Measurements from ENCODE around the gene MRS2. TPM values are rescaled to one million over a fixed set of nuclear protein-coding genes. Genes with fewer than 3 reads are reported as not detected.

The MRS2 gene
- total RNA-seq, 1 donor from 2014 or later, result 18.0 TPM

DNA sequence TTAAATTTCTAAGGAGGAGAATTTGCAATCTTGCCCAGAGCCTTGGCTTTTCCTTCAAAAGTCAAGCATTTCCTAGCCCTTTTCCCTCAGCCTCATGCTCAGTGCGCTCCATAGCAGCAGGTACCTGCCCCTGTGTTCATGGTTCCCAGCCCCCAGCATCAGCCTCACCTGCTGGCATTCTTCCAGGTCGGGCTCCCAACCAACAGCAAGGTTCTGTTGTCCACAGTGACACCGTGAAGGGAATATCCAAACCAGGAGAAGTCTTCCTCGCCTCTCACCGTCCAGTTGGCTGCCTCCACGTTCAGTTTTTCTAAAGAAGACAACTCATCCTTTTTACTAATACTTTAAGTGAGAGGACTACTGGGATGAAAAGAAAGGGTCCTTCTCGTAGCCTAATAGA is 43.9 kb downstream of the MRS2 start:
- no peak for TF ChIP-seq CTCF (IDR thresholded peaks at IDR 0.05)
- H3K4me1 Mint-ChIP-seq (ENCODE audit: low read depth), result no peaks in the 10 kb centered on the region
- H3K27ac Mint-ChIP-seq (ENCODE audit: unreplicated experiment), result no peak overlapping the region
- no peak overlapping the region for H3K4me3 Mint-ChIP-seq (ENCODE audit: unreplicated experiment)
- peaks cover 2% of the 10 kb centered on the region for H3K36me3 Mint-ChIP-seq (ENCODE audit: low read depth)
- H3K27me3 Mint-ChIP-seq (ENCODE audit: low read depth), result no peaks in the 10 kb centered on the region
- H3K9me3 Mint-ChIP-seq (ENCODE audit: low read depth), result no peaks in the 10 kb centered on the region
- DNase-seq (ENCODE audit: low spot score), result no peak

DNA sequence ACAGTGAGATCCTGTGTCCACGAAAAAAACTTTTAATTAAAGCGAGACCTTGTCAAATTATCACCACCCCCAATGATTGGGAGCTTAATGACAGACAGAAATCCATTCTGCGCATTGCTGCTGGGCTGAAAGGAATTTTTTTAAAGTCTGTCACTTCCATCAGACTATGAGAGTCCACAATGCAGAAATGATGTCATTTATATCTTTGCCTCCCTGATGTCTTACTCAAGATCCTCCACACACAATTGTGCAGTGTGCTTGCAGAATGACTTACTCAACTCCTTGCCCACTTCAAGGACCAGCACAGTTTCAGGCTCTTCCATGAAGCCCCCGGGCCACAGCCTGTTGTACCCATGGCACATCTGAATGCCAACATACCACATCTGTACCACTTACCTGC is 45.7 kb downstream of the MRS2 start:
- no peak for TF ChIP-seq CTCF (IDR thresholded peaks at IDR 0.05)
- Mint-ChIP-seq H3K36me3 (ENCODE audit: low read depth) (no peaks in the 10 kb centered on the region), H3K27ac (ENCODE audit: unreplicated experiment) (no peak overlapping the region), H3K4me3 (ENCODE audit: unreplicated experiment) (no peak overlapping the region), H3K9me3 (ENCODE audit: low read depth) (no peaks in the 10 kb centered on the region), H3K4me1 (ENCODE audit: low read depth) (no peaks in the 10 kb centered on the region), H3K27me3 (ENCODE audit: low read depth) (no peaks in the 10 kb centered on the region)
- no peak for DNase-seq (ENCODE audit: low spot score)

DNA sequence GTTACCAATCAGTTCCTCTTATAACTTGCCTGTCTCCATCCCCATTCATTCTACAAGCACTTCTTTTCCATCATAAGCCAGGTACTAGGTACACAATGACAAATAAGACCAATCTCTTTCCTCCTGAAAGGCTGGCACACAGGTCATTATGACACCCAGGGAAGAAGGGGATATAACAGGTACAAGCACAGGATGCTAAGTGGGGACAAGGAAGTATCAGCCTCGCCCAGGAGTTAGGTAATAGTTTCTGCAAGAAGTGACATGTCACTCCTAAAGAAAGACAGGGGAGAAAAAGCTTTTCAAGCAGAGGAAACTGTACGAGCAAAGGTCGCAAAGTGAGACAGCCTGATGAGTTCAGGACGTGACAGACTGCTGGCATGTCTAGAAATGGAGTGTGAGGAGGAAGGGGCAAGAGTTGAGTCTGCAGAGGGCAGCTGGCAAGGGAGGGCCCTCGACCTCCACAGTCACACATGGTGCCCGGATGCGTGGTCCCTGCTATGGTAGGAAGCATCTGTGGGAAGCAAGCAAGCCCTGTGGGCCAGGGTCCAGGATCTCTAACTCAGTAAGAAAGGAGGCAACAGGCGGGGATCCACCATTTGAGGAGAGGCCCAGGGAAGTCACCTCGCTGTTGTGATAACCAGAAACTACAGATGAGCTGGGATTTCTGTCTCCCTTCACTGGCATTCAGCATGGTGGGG is 46.2 kb downstream of the MRS2 start:
- Mint-ChIP-seq H3K9me3 (ENCODE audit: low read depth) (no peaks in the 10 kb centered on the region), H3K27me3 (ENCODE audit: low read depth) (no peaks in the 10 kb centered on the region), H3K36me3 (ENCODE audit: low read depth) (no peaks in the 10 kb centered on the region), H3K4me1 (ENCODE audit: low read depth) (no peaks in the 10 kb centered on the region), H3K4me3 (ENCODE audit: unreplicated experiment) (no peak overlapping the region), H3K27ac (ENCODE audit: unreplicated experiment) (no peak overlapping the region)
- TF ChIP-seq CTCF (IDR thresholded peaks at IDR 0.05), result no peak
- no peak for DNase-seq (ENCODE audit: low spot score)

- Mint-ChIP-seq H3K27me3 (ENCODE audit: low read depth) (no peaks in the 10 kb centered on the region), H3K9me3 (ENCODE audit: low read depth) (no peaks in the 10 kb centered on the region), H3K27ac (ENCODE audit: unreplicated experiment) (no peak overlapping the region), H3K4me1 (ENCODE audit: low read depth) (no peaks in the 10 kb centered on the region), H3K36me3 (ENCODE audit: low read depth) (no peaks in the 10 kb centered on the region), H3K4me3 (ENCODE audit: unreplicated experiment) (no peak overlapping the region)
- no peak for TF ChIP-seq CTCF (IDR thresholded peaks at IDR 0.05)
- DNase-seq (ENCODE audit: low spot score), result no peak
These were observed 49.0 kb downstream of the MRS2 start for GRCh38 chr6:24451581-24452388.

DNA sequence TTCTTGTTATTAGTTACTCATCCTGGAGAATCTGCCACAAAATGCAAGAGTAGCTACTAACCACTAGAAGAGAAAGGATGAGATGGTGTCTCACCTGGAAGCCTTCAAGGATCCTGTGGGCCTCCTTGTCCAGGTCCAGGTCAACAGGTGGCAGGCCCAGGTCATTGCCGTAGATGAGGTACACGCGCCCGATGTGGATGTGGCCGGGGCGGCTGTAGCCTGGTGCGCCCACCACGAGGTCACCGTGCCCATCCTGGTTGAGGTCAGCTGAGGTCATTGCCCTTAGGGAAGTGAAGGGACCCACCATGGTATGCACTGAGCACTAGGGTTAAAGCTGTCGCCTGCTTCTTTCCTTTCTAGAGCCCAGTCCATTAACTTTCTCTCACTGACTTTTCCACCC is 51.2 kb downstream of the MRS2 start:
- Mint-ChIP-seq H3K4me1 (ENCODE audit: low read depth) (no peaks in the 10 kb centered on the region), H3K4me3 (ENCODE audit: unreplicated experiment) (no peak overlapping the region), H3K9me3 (ENCODE audit: low read depth) (no peaks in the 10 kb centered on the region), H3K27ac (ENCODE audit: unreplicated experiment) (no peak overlapping the region), H3K27me3 (ENCODE audit: low read depth) (no peaks in the 10 kb centered on the region), H3K36me3 (ENCODE audit: low read depth) (no peaks in the 10 kb centered on the region)
- DNase-seq (ENCODE audit: low spot score), result no peak
- TF ChIP-seq CTCF (IDR thresholded peaks at IDR 0.05), result no peak
